Raji (cell line): ENCODE measurements around the gene LENG1.

ENCODE experiments used
- POLR2A ChIP-seq: IDR thresholded peaks from 2 replicates; pipeline ENCODE4 v1.6.1; 2011; ENCODE audit warnings: low read depth, low read length, control low read depth; ENCODE audit not compliant: insufficient read depth

Gene LENG1

DNA sequence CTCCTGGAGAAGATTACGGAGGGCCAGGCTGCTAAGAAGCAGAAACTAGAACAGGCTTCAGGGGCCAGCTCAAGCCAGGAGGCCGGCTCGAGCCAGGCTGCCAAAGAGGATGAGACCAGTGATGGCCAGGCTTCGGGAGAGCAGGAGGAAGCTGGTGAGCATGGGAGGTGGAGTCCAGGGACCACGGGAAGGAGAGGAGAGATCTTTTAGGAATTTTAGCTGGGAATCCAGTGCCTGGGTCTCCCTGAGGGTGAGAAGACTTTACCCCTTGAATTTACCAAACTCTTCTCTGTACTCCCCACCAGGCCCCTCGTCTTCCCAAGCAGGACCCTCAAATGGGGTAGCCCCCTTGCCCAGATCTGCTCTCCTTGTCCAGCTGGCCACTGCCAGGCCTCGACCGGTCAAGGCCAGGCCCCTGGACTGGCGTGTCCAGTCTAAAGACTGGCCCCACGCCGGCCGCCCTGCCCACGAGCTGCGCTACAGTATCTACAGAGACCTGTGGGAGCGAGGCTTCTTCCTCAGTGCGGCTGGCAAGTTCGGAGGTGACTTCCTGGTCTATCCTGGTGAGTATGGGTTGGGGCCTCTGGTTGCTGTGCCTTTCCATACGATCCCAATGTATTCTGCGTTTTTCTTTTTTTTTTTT, 32.4 kb upstream of the LENG1 start:
- TF ChIP-seq POLR2A: no peak

DNA sequence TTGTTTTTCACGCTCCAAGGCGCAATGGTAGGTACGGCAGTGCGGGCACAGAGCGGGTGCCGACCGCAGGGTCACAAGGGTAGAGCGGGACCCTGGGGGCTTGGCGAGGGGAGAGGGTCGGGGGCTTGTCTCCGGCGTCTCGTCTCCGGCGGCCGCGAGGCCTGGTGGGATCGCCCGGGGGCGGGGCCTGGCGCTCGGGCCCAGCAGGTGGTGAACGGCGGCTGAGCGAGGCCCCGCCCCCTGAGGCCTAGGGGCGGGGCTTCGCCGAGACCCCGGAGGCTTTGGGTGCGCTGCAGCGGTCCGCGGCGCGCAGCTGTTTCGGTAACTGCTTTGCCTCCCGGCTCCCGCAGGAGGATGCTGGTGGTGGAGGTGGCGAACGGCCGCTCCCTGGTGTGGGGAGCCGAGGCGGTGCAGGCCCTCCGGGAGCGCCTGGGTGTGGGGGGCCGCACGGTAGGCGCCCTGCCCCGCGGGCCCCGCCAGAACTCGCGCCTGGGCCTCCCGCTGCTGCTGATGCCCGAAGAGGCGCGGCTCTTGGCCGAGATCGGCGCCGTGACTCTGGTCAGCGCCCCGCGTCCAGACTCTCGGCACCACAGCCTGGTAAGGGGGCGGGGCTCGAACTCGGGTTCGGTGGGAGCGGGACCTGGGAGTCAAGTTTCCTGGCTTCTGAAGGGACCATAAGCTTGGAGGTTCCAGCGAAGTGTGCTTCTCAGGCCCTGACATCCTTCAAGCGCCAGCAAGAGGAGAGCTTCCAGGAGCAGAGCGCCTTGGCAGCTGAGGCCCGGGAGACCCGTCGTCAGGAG, 31.7 kb upstream of the LENG1 start, which contains the start of gene TSEN34:
TSS of gene TSEN34 (plus strand) at position 298 of the 800 bp plus-strand sequence. CDS start at position 355, 57 bp downstream.
- peak; percentile 85 for TF ChIP-seq POLR2A

DNA sequence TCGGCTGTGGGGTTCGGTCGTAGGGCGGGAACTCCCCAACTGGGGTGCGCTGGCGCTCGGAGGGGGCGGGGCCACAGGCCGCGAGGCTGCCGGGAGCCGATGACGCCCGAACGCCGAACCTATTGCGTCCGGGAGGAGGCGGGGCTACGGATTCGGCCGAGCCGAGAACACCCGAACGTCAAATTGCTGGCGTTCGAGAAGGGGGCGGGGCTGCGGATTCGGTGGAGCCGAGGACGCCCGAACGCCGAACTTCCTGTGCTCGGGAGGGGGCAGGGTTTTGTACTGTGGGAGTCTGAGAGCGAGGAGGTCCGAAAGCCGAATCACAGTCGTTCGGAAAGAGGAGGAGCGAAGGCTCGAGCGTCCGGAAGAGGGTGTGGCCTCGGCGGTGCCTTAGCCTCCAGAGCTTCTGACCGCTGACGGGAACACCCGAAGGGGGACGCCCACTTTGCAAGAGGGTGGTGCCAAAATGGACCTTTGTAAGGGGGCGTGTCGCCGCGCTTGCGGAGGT, 31.0 kb upstream of the LENG1 start:
- TF ChIP-seq POLR2A: no peak; the same call in 1 of the 2 replicates

DNA sequence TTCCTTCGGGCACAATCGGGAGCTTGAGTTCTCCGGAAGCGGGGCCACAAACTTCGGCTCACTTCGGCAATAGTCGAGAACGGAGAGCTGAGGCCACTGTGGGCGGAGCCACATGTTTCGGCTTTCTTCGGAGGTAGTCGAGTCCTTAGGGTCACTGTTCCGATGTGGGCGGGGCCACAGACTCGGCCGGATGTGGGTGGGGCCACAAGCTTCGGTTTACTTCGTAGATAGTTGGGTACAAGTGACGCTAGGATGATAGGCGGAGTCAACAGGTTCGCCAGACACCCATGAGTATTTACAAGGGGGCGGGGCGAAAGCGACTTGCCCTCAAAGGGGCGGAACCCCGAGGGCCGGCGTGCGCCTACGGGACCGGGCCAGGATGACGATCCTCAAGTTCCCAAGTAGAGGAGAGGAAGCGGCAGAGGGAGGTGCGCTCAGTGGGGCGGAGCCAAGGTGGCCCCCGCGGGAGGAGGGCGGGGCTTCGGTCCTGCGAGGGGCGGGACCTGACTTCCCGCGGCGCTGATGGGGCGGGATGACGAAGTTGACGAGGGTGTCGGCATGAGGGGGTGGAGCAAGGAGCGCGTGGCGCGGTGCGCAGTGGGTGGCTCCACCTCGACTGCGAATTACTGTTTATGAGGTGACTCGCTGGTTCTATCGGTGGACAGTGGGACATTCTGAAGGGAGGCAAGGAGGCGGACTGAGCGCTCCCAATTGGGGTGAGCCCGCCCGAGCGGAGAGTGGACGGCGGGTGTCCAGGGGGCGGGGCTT, 30.4 kb upstream of the LENG1 start:
- TF ChIP-seq POLR2A: peak; percentile 77

DNA sequence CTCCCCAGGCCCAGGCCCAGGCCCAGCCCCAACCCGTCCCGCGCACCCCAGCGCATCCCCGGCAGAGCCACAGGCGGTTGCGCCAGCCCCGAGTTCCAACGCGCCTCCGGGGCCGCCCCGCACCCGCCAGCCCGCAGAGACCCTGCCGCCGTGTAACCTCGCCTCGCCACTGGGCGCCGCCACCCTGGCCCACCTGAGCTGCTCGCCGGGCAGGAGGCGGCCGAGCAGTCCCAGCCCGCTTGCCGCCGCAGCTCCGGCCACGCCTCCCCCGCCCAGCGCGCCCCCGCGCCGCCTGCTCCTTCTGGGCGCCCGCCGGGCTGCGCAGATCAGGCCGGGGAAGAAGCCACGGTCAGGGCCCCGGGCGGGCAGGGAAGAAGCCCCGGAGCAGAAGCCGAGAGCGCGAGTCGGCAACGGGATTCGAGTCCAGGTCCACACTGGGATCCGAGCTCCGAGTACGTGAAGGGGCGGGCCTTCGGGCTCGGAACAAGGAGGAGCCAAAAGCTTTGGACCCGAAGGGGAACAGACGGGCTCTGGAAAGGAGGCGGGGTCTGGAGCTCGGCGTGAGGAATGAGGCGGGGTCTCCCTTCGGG, 29.7 kb upstream of the LENG1 start, which contains the start of gene MBOAT7:
TSS of gene MBOAT7 (minus strand) at position 436 of the 590 bp plus-strand sequence. CDS start 1,072 bp downstream, outside the sequence.
- peak; percentile 80 for TF ChIP-seq POLR2A

DNA sequence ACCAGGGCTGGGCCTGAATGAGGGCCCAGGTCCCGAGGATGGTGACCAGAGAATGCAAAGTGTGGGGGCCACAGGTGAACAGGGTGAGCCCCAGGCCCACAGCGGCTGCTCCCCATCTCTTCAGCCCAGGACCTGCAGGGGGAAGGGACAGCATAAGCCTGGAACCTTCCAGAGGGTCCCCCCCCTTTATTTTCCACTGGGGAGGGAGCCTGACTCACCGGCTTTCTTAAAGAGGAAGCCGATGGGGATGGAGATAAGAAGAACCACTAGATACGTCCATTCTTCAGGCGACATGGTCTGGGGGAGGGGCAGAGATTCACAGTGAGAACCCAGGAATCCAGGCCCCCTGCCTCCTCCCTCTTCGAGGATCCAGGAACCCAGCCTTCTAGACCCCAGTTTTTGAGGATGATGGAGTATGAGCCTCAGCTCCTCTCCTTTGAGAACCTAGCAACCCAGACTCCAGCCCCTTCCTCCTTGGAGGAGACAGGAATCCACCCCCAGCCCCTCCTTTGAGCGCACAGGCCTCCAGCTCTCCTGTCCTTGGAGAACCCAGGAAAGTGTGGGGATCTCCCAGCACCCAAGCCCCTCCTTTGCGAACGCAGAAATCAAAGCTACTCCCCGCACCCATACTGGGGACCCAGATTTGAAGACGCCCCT, 28.8 kb upstream of the LENG1 start:
- no peak for TF ChIP-seq POLR2A

DNA sequence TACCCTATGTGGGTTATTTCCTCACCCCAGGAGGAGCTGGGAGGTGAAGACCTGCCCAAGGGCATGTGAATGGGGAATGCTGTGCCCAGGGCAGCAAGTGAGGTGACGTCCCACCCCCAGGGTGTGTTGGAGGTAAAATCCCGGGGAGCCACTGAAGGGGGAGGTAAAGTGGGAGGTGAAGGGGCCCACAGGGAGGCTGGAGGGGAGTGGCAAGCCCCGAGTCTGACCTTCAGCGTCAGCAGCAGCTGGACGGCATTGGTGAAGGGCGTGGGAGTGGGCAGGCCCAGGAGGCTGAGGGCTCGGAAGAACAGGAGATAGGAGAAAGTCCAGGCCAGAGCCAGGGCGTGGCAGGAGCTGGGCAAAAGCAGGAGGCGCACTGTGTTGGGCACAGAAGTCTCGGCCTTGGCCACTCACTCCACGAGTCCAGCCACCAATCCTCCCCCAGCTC, 27.4 kb upstream of the LENG1 start:
- TF ChIP-seq POLR2A: no peak

DNA sequence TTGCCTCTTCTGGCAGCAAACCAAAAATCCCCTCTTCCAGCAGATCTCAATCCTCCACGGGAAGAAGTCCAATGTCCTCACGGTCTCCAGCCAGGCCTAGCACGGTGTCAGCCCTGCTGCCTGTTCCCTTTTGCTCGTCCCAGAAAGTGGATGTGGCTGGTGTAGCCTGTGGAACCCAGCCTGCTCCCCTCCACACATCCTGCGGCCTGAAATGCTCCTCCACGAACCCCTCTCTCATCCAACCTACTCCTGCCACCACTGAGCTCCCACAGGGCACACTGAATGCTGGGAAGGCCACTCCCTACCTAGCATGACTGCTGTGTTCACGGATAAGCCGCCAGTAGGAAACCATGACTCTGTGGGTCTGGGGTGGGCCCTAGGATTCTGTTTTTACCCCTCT, 26.8 kb upstream of the LENG1 start:
- no peak for TF ChIP-seq POLR2A

DNA sequence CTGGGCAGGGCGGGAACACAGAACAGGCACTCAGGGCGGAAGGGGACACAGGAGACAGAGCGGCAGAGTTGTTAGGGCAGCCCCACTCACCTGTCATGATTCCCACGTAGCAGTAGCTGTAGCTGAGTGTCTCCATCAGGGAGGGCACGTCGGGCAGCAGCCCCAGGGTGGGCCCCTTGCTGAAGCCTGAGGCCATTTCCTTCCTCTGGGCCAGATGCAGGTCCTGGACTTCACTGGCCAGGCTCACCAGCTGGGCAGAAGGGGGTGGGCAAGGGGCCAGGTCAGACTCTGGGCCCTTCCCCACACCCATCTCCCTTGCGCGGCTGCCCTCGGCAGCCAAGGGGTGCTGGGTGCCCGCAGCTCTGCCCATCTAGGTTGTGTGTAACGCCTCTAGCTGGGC, 23.9 kb upstream of the LENG1 start:
- TF ChIP-seq POLR2A: no peak

DNA sequence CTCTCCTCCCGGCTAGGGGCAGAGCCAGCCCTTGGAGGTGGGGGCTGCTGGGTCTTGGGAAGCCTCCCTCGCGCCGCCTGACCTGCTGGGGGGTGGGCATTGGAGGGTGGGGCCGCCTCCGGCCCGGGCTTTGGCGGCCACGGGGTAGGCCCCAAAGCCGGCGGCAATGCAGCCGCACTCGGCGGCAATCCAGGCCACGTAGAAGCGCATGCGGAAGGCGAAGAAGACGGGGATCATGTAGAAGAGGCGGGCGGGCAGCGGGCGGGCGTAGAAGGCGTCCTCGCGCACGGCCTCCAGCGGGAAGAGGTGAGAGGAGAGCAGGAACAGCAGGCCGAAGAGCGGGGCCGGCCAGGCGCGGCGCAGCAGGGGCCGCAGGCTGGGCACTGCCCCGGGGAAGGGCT, 21.2 kb upstream of the LENG1 start:
- no peak for TF ChIP-seq POLR2A

DNA sequence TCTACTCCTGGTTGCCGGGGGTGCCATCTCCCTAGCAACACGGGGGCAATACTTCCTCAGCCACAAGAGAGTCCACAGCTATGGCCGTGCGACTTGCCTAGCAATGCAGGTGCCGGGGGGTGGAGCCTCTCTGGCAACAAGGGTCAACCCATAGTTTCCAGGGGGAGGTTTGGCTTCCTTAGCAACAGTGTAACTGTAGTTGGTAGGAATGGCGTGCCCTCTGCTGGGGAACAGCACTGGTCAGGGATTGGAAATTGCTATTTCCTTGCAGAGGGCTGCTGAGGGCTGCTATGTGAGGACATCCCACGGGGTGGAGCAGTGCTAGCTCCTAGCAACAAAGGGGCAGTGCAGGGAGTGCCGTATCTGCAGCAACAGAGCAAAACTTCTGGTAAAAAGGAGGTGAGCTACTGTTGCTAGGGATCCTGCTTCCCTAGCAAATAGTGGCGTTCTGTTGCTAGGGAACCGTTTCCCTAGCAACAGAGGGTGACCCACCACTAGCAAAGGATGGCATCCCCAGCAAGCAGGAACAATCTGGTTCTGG, 20.5 kb upstream of the LENG1 start:
- TF ChIP-seq POLR2A: no peak

DNA sequence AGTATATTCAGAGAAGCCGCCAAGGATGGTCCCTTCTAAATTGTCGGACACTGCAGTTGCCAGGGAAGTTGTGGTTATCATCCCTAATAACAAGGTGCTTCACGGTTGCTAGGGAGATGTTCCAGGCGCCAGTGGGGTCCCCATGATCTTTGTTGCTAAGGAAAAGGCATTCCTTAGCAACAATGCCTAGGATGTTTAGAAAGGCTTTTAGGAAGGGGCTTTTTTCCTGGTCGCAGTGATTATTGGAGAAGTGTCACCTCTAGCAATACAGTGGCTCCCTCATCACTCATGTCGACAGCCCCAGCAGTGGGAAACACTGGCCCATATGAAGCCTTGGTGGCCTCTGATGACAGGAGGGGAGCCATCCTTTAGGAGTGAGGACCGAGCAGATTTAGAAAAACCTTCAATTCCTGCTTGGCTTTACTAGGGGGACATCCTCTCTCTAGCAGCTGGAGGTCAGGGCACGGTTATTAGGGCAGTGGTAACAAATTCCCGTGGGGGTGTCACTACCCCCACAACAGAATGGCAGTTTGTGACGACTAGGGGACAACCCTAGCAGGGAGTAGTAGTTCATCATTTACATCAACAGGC, 19.8 kb upstream of the LENG1 start:
- TF ChIP-seq POLR2A: no peak

DNA sequence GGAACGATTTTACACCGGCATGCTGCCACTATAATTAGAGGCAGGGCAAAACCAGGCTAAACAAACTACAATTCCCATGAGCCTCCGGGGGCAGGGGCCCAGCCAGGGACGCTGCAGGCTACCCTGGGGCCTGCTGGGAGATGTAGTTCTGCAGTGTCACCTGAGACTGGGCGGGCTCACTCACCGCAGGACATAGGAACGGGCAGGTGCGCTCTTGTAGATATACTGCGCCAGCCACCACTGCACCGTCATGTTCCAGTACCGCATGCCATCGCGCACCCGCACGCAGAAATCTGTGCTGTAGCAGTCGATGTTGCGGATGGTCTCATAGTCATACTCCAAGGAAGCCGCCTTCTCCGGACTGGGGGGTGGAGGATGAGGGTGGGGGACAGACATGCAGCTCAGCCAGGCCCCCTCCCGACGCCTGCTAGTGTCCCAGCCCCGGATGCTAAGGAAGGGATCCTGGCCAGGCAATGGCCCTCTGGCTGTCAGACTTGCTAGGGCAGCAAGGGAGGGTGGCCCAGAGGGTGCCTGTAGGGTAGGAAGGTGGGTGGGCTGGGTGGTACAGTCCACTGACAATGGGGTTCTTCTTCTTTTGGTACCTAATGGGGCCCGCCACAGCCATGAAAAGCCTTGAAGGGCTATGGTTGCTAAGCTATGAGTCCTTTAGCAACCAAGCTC, 19.2 kb upstream of the LENG1 start:
- TF ChIP-seq POLR2A: no peak

DNA sequence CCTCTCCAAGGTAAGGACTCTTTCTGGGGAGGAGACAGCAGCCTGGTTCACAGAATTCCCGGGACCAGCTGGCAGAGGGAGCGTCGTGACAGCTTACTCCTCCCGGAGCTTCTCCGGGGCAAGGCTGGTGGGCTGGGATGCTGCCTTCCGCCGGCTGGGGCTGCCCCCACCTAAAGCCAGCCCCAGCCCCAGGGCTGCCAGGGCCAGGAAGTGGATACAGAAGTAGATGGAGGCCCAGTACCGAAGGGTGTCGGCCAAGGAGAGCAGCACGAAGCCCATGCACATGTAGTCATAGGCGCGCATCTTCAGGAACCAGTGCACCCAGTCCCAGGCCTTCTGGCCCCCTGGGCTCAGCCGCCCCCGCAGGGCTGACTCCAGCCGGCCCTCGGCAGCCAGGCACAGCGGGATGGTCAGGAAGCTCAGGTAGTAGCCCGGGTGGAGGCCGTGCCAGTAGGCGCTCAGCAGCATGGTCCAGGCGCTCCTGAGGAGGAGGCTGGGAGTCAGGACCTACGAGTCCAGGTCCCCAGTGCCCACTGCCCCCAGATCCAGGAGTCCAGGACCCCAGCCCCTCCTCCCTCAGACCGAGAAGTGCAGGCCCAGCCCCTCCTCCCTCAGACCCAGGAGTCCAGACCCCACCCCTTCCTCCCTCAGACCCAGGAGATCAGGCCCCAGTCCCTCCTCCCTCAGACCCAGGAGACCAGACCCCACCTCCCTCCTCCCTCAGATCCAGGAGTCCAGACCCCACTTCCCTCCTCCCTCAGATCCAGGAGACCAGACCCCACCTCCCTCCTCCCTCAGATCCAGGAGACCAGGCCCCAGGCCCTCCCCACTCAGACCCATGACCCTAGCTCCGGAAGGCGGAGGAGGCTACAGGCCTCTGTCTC, 14.7 kb upstream of the LENG1 start:
- TF ChIP-seq POLR2A: no peak
